Activated T-helper 2 cell treated with anti-CD3 and anti-CD28 coated beads, Interferon-gamma antibody, Interleukin-2, Interleukin-4, amounts not matched to agents 10 μg/mL and 5 μg/mL and 100 μg/mL, durations not matched to agents 14 hours and 24 hours and 36 hours (primary cell): ENCODE results near the gene RNU5D-1. TPM values are rescaled to one million over a fixed set of nuclear protein-coding genes. Genes with fewer than 3 reads are reported as not detected.
"Not testable (repeated sequence)": the region's sequence is repeated elsewhere in the genome, so short reads cannot be mapped to it uniquely, and the experiment has no call there.

Experiments
- DNase-seq: peaks from one replicate; pipeline ENCODE4 v3.0.0; 2021; ENCODE audit warnings: low spot score
- H3K27ac Mint-ChIP-seq: one replicate; pipeline ENCODE4 v1.8.0; 2021; ENCODE audit warnings: mixed read lengths
- H3K27me3 Mint-ChIP-seq: one replicate; pipeline ENCODE4 v1.8.0; 2021; ENCODE audit warnings: low read depth, mixed read lengths
- H3K36me3 Mint-ChIP-seq: one replicate; pipeline ENCODE4 v1.8.0; 2021; ENCODE audit warnings: low read depth, mixed read lengths
- H3K4me1 Mint-ChIP-seq: one replicate; pipeline ENCODE4 v1.8.0; 2021; ENCODE audit warnings: low read depth, mixed read lengths
- H3K4me3 Mint-ChIP-seq: one replicate; pipeline ENCODE4 v1.8.0; 2021; ENCODE audit warnings: low read depth, mild to moderate bottlenecking, moderate library complexity, mixed read lengths
- H3K9me3 Mint-ChIP-seq: one replicate; pipeline ENCODE4 v1.8.0; 2021; ENCODE audit warnings: mixed read lengths
- intact Hi-C: fragments of 100-400 bp; cut with micrococcal nuclease; formaldehyde crosslinking; loops from one replicate; pipeline ENCODE4 v1.15.1; 2023
- total RNA-seq: library from RNA; stranded (reverse); gene quantifications from 2 replicates; pipeline ENCODE4 v1.2.3, GENCODE V29; 2022

Gene RNU5D-1
- not detected in 2 replicates for total RNA-seq

GRCh38 chr1:44730741-44731512 is at the start of gene RNU5D-1:
TSS of gene RNU5D-1 (minus strand) at chr1:44731170.
- intact Hi-C loops, result loop anchor here (1.0 to 2.0 kb wide), 10 partner anchors 8 to 790 kb away; partner anchors contain the start of genes ARMH1, BTBD19, KIF2C and PRDX1

DNA sequence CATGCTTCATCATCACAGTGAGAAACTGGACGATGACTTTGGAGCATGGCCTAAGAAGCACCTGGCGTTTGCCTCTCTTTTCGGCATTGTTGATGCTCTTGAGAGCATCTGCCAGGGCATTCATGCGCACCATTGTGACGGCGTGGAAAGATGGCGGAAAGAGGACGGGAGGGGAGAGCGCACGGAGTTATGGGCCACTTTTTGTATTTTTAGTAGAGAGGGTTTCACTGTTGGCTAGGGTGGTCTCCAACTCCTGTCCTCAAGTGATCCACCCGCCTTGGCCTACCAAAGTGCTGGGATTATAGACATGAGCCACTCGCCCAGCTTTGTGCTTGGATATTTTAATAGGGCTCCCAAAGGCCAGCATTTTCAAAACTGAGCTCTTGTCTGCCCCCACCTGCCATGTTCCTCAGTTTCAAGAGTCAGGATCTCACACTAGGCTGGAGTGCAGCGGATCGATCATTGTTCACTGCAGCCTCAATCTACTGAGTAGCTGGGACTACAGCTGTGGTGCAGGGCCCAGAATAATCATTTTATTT is 49.7 kb upstream of the RNU5D-1 start:
- no peak for DNase-seq
- Mint-ChIP-seq H3K4me1 (peaks cover 43% of the 10 kb centered on the region), H3K36me3 (peaks cover 79% of the 10 kb centered on the region), H3K4me3 (no peak overlapping the region), H3K9me3 (no peaks in the 10 kb centered on the region), H3K27me3 (no peaks in the 10 kb centered on the region), H3K27ac (no peak overlapping the region)
- intact Hi-C loops, result no loop called here

More at GRCh38 chr1:44730741-44731512, at the start of gene RNU5D-1:
- Mint-ChIP-seq H3K9me3 (no peaks in the 10 kb centered on the region), H3K36me3 (peaks cover 8% of the 10 kb centered on the region), H3K4me3 (peak within 1 kb of the TSS; percentile 70), H3K27me3 (no peaks in the 10 kb centered on the region), H3K4me1 (peaks cover 33% of the 10 kb centered on the region), H3K27ac (peak within 1 kb of the TSS; percentile 100)
- peak; percentile 88 for DNase-seq

DNA sequence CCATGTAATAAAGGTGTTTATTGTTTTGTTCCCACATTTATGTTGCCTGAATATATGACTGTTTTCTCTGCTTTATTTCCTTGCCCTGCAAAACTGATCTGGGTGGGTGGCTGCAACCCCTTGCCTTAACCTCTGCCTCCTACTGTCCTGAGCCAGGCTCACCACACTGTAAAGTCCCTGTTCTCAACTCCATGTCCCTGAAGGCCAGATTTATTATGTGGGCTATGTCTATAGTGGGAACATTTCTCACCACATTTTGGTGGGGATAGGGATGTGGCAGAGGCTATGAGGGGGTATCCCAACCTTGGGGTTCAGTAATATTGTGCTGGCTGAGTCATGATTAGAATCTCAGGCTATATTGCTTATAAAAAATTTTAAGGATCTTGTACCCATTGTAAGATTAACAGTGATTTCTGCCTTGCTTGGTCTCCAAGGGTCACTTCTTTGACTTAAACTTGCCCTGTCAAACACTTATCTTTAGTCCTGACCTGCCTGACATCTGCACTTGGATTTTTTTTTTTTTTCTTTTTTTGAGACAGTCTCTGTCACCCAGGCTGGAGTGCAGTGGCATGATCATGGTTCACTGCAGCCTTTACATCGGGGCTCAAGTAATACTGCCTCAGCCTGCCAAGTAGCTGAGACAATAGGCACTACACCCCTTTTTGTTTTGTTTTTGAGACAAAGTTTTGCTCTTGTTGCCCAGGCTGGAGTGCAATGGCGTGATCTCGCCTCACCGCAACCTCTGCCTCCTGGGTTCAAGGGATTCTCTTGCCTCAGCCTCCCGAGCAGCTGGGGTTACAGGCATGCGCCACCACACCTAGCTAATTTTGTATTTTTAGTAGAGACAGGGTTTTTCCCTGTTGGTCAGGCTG is 48.0 kb upstream of the RNU5D-1 start:
- Mint-ChIP-seq H3K27ac (peak overlapping the region; percentile 63), H3K36me3 (peaks cover 84% of the 10 kb centered on the region), H3K27me3 (no peaks in the 10 kb centered on the region), H3K9me3 (no peaks in the 10 kb centered on the region), H3K4me1 (peaks cover 37% of the 10 kb centered on the region), H3K4me3 (peak overlapping the region; percentile 71)
- no peak for DNase-seq
- intact Hi-C loops, result no loop called here

DNA sequence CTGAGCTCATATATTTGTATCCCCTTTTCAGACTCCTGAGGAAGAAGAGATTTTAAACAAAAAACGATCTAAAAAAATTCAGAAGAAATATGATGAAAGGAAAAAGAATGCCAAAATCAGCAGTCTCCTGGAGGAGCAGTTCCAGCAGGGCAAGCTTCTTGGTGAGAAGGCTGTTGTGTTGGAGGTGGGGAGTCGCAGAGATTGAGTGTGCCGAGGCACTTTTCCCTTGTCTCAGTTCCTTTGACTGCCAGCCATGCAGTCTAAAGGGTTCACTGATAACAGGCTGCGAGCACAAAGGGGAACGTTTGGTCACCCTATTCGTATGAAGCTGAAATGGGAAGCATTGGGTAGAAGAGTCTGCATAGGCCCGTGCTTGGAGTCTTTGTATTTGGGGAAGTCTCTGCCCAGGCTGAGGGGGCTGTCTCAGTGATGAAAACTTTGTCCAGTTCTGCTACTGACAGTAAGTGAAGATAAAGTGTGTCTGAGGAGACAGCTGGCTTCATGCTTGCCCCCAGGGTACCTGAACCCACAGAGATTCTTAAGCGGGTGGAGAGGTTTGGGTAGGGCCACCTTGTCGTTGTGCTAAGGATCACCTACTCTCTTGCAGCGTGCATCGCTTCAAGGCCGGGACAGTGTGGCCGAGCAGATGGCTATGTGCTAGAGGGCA is 47.1 kb upstream of the RNU5D-1 start:
- DNase-seq, result no peak
- H3K27ac Mint-ChIP-seq, result peak overlapping the region; percentile 75
- H3K4me3 Mint-ChIP-seq, result peak overlapping the region; percentile 88
- peaks cover 30% of the 10 kb centered on the region for H3K4me1 Mint-ChIP-seq
- intact Hi-C loops, result no loop called here
- no peaks in the 10 kb centered on the region for H3K27me3 Mint-ChIP-seq
- peaks cover 77% of the 10 kb centered on the region for H3K36me3 Mint-ChIP-seq
- H3K9me3 Mint-ChIP-seq, result no peaks in the 10 kb centered on the region

GRCh38 chr1:44777547-44777946 is 46.6 kb upstream of the RNU5D-1 start:
- H3K27me3 Mint-ChIP-seq, result no peaks in the 10 kb centered on the region
- intact Hi-C loops, result no loop called here
- H3K4me1 Mint-ChIP-seq, result peaks cover 29% of the 10 kb centered on the region
- peak overlapping the region; percentile 75 for H3K27ac Mint-ChIP-seq
- H3K9me3 Mint-ChIP-seq, result no peaks in the 10 kb centered on the region
- DNase-seq, result no peak
- H3K36me3 Mint-ChIP-seq, result peaks cover 73% of the 10 kb centered on the region
- peak overlapping the region; percentile 88 for H3K4me3 Mint-ChIP-seq

GRCh38 chr1:44776730-44777068 is 45.7 kb upstream of the RNU5D-1 start:
- no peaks in the 10 kb centered on the region for H3K9me3 Mint-ChIP-seq
- no peak for DNase-seq
- H3K27me3 Mint-ChIP-seq, result no peaks in the 10 kb centered on the region
- intact Hi-C loops, result no loop called here
- H3K27ac Mint-ChIP-seq, result peak overlapping the region; percentile 93
- peaks cover 66% of the 10 kb centered on the region for H3K36me3 Mint-ChIP-seq
- H3K4me1 Mint-ChIP-seq, result peaks cover 29% of the 10 kb centered on the region
- H3K4me3 Mint-ChIP-seq, result peak overlapping the region; percentile 88

GRCh38 chr1:44775930-44776729 is 45.2 kb upstream of the RNU5D-1 start:
- H3K27ac Mint-ChIP-seq, result peak overlapping the region; percentile 93
- peak overlapping the region; percentile 88 for H3K4me3 Mint-ChIP-seq
- H3K9me3 Mint-ChIP-seq, result no peaks in the 10 kb centered on the region
- peak; percentile 33 for DNase-seq
- H3K36me3 Mint-ChIP-seq, result peaks cover 61% of the 10 kb centered on the region
- H3K27me3 Mint-ChIP-seq, result no peaks in the 10 kb centered on the region
- H3K4me1 Mint-ChIP-seq, result peaks cover 27% of the 10 kb centered on the region
- intact Hi-C loops, result loop anchor here (1.0 to 2.0 kb wide), 3 partner anchors 7 to 45 kb away; partner anchors contain the start of genes KIF2C and RNU5D-1

DNA sequence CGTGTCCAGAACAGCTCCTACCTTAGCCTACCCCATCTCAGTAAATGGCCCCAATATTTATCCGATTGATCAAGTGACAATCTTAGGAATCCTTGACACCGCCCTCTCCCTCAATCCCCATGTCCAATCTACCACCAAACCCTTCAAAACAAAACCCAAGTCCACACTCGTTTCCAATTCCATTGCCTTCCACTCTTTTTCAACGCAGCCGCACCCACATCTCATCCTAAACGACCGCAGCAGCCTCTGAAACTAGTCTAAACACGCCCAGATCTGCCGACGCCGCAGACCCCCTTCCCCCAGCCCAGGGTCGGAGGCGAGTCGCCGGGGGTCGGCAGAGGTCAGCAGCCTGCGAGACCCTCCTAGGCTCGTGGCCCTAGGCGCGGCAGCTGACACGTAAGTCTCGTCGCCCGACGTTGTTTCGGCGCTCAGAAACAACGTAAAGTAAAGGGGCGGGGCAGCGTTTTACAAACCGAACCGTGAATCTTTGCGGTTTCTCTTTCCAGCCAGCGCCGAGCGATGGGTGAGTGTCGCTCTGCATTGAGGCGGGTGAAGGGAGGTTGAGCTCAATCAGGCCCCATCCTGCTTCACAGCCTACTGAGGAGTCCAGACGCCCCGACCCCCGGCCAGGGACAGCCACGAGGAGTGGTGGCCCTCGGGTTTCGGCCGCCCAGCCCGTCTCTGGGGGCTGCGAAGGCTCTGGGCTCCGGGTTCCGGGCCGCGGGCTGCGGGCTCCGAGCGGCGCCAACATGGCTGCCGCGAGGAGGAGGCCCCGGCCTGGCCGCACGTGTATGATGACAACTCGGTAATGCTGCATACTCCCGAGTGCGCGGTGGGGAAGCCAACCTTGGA is 44.3 kb upstream of the RNU5D-1 start, which contains the start of gene RPS8:
TSS of gene RPS8 (plus strand) at position 463 of the 852 bp plus-strand sequence. CDS start at position 520, 57 bp downstream.
- peaks cover 24% of the 10 kb centered on the region for H3K4me1 Mint-ChIP-seq
- H3K4me3 Mint-ChIP-seq, result peak within 1 kb of the TSS; percentile 88
- peak; percentile 86 for DNase-seq
- peaks cover 52% of the 10 kb centered on the region for H3K36me3 Mint-ChIP-seq
- no peaks in the 10 kb centered on the region for H3K9me3 Mint-ChIP-seq
- intact Hi-C loops, result loop anchor here (1.0 to 2.0 kb wide), 3 partner anchors 8 to 45 kb away; partner anchors contain the start of genes KIF2C and RNU5D-1
- H3K27me3 Mint-ChIP-seq, result no peaks in the 10 kb centered on the region
- H3K27ac Mint-ChIP-seq, result peak within 1 kb of the TSS; percentile 93

GRCh38 chr1:44766421-44766820 is 35.5 kb upstream of the RNU5D-1 start:
- H3K27ac Mint-ChIP-seq, intact Hi-C loops, H3K27me3 Mint-ChIP-seq, H3K4me1 Mint-ChIP-seq, H3K4me3 Mint-ChIP-seq, H3K9me3 Mint-ChIP-seq, DNase-seq: not testable (repeated sequence)
- H3K36me3 Mint-ChIP-seq, result peaks cover 57% of the 10 kb centered on the region

DNA sequence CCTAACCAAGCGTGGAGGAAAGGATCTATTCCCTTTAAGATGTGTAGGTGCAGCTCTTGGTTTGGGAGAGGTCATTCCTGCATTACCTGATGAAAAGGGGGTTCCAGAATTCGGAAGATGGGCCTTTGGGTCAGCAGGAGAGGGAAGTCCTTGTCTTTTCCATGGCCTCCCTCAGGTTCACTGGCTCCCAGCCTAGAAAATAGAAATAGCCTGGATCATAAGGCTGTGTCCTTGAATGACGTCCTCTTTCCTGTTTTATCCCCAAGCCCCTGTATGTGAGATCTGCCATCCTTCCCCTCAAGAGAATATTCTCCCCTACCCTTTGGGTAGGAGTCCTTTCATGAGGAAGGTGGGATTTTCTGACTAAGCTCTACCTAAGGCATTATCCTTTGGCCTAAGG is 29.9 kb upstream of the RNU5D-1 start:
- peaks cover 2% of the 10 kb centered on the region for H3K4me1 Mint-ChIP-seq

GRCh38 chr1:44759077-44759476 is 28.1 kb upstream of the RNU5D-1 start:
- H3K27ac Mint-ChIP-seq, result no peak overlapping the region
- DNase-seq, result no peak
- peaks cover 2% of the 10 kb centered on the region for H3K4me1 Mint-ChIP-seq
- no peaks in the 10 kb centered on the region for H3K9me3 Mint-ChIP-seq
- H3K4me3 Mint-ChIP-seq, result no peak overlapping the region
- intact Hi-C loops, result no loop called here
- H3K36me3 Mint-ChIP-seq, result peaks cover 89% of the 10 kb centered on the region
- H3K27me3 Mint-ChIP-seq, result no peaks in the 10 kb centered on the region

More for the DNA sequence above, 29.9 kb upstream of the RNU5D-1 start:
- H3K36me3 Mint-ChIP-seq, result peaks cover 83% of the 10 kb centered on the region
- intact Hi-C loops, result no loop called here
- H3K27me3 Mint-ChIP-seq, result no peaks in the 10 kb centered on the region
- H3K4me3 Mint-ChIP-seq, result no peak overlapping the region
- H3K9me3 Mint-ChIP-seq, result no peaks in the 10 kb centered on the region
- DNase-seq, result no peak
- H3K27ac Mint-ChIP-seq, result no peak overlapping the region
